ENCODE measurements around the gene PTGES.

Gene PTGES

DNA sequence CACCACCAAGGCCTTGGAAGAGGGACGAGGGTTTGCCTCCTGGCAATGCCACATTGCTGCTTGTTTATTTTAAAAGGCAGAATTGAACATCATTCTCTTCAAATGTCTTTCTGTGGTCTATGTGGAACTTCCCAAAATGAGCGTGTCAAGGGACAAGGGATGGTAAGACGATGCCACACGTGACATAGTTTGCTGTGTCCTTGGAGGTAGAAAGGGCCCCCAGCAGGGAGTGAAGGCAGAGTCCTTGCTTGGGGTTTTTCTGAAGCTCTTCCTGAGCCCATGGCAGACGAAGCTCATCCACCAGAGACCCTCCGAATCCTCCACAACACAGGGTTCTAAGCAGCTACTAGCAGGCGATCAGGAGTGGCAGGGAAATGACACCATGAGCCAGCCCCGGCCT, 59.1 kb downstream of the PTGES start:
- no peak for DNase-seq (ENCODE audit: low read depth)
- TF ChIP-seq, protein P1, sequence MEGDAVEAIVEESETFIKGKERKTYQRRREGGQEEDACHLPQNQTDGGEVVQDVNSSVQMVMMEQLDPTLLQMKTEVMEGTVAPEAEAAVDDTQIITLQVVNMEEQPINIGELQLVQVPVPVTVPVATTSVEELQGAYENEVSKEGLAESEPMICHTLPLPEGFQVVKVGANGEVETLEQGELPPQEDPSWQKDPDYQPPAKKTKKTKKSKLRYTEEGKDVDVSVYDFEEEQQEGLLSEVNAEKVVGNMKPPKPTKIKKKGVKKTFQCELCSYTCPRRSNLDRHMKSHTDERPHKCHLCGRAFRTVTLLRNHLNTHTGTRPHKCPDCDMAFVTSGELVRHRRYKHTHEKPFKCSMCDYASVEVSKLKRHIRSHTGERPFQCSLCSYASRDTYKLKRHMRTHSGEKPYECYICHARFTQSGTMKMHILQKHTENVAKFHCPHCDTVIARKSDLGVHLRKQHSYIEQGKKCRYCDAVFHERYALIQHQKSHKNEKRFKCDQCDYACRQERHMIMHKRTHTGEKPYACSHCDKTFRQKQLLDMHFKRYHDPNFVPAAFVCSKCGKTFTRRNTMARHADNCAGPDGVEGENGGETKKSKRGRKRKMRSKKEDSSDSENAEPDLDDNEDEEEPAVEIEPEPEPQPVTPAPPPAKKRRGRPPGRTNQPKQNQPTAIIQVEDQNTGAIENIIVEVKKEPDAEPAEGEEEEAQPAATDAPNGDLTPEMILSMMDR (IDR thresholded peaks at IDR 0.05; ENCODE audit: control insufficient read depth, extremely low read depth, insufficient read depth): no peak
- H3K4me3 ChIP-seq (ENCODE audit: low read depth, low read length): no peak overlapping the region

DNA sequence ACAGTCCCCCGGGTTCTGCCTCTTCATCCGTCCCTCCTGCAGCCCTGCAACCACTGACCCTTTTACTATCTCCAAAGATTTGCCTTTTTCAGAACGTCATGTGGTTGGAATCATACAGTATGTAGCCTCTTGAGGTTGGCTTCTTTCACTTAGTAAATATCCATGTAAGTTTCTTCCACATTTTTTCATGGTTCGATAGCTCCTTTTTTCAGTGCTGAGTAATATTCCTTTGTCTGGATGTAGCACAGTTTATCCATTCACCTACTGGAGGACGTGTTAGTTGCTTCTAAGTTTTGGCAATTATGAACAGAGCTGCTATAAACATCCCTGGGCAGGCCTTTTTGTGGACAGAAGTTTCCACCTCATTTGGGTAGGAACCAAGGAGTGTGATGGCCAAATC, 60.3 kb downstream of the PTGES start:
- no peak for DNase-seq (ENCODE audit: low read depth)
- TF ChIP-seq, protein P1 (IDR thresholded peaks at IDR 0.05; ENCODE audit: control insufficient read depth, extremely low read depth, insufficient read depth): no peak
- H3K4me3 ChIP-seq (ENCODE audit: low read depth, low read length): no peak overlapping the region
